MM.1S (cell line): ENCODE results near the gene PAQR7.

Experiments used
- DNase-seq: peaks from one replicate; pipeline ENCODE4 v3.0.0-alpha.2; 2015
- H2AFZ ChIP-seq: fragments of 300-600 bp; sonication (generic); 2 replicates; pipeline ENCODE4 v1.6.0; 2016; ENCODE audit warnings: antibody characterized with exemption, low read length
- H3F3A ChIP-seq: fragments of 300-600 bp; sonication (generic); 2 replicates; pipeline ENCODE4 v1.6.1; 2016; ENCODE audit warnings: mild to moderate bottlenecking, antibody characterized with exemption, low read length, moderate library complexity, mixed read lengths; ENCODE audit not compliant: insufficient read depth
- H3K27ac ChIP-seq: fragments of 300-600 bp; sonication (generic); 2 replicates; pipeline ENCODE4 v1.5.1; 2016; ENCODE audit warnings: mild to moderate bottlenecking, low read length
- H3K27me3 ChIP-seq: fragments of 300-600 bp; sonication (generic); replicated peaks from 2 replicates; pipeline ENCODE4 v1.6.0; 2016; ENCODE audit warnings: low read length; ENCODE audit not compliant: insufficient read depth
- H3K36me3 ChIP-seq: fragments of 300-600 bp; sonication (generic); replicated peaks from 2 replicates; pipeline ENCODE4 v1.6.1; 2016; ENCODE audit warnings: mild to moderate bottlenecking, low read length, mixed read lengths; ENCODE audit not compliant: insufficient read depth
- H3K4me1 ChIP-seq: fragments of 300-600 bp; sonication (generic); 2 replicates; pipeline ENCODE4 v1.6.1; 2016; ENCODE audit warnings: low read length, mixed read lengths
- H3K4me2 ChIP-seq: fragments of 300-600 bp; sonication (generic); 2 replicates; pipeline ENCODE4 v1.6.0; 2016; ENCODE audit warnings: low read depth, low read length
- H3K4me3 ChIP-seq: fragments of 300-600 bp; sonication (generic); 2 replicates; pipeline ENCODE4 v1.5.1; 2016; ENCODE audit warnings: low read length, mixed read lengths
- H3K79me2 ChIP-seq: fragments of 300-600 bp; sonication (generic); 2 replicates; pipeline ENCODE4 v1.6.1; 2016; ENCODE audit warnings: mixed run types, low read length, mixed read lengths
- H3K9ac ChIP-seq: fragments of 300-600 bp; sonication (generic); 2 replicates; pipeline ENCODE4 v1.6.1; 2016; ENCODE audit warnings: low read length, mixed read lengths
- H3K9me2 ChIP-seq: fragments of 300-600 bp; sonication (generic); replicated peaks from 2 replicates; pipeline ENCODE4 v1.6.1; 2016; ENCODE audit warnings: mild to moderate bottlenecking, low read length, mixed read lengths; ENCODE audit not compliant: insufficient read depth
- H3K9me3 ChIP-seq: fragments of 300-600 bp; sonication (generic); replicated peaks from 2 replicates; pipeline ENCODE4 v1.6.1; 2016; ENCODE audit warnings: mild to moderate bottlenecking, low read length, mixed read lengths; ENCODE audit not compliant: insufficient read depth
- H4K20me1 ChIP-seq: fragments of 300-600 bp; sonication (generic); 2 replicates; pipeline ENCODE4 v1.6.1; 2016; ENCODE audit warnings: mild to moderate bottlenecking, low read length, moderate library complexity, mixed read lengths; ENCODE audit not compliant: insufficient read depth
- EZH2 ChIP-seq: fragments of 300-600 bp; sonication (generic); optimal IDR thresholded peaks from 2 replicates; pipeline ENCODE3; 2017; ENCODE audit warnings: low read depth, mild to moderate bottlenecking, antibody characterized with exemption, low read length, mixed read lengths
- EZH2phosphoT487 ChIP-seq: fragments of 300-600 bp; sonication (generic); IDR thresholded peaks from 2 replicates; pipeline ENCODE4 v1.6.1; 2018; ENCODE audit warnings: antibody characterized with exemption, low read length
- TF ChIP-seq, protein P1 (sequence below): fragments of 300-600 bp; sonication (generic); IDR thresholded peaks from 2 replicates; pipeline ENCODE4 v1.5.1; 2016; ENCODE audit warnings: antibody characterized with exemption, low read length, mixed read lengths

Gene PAQR7

DNA sequence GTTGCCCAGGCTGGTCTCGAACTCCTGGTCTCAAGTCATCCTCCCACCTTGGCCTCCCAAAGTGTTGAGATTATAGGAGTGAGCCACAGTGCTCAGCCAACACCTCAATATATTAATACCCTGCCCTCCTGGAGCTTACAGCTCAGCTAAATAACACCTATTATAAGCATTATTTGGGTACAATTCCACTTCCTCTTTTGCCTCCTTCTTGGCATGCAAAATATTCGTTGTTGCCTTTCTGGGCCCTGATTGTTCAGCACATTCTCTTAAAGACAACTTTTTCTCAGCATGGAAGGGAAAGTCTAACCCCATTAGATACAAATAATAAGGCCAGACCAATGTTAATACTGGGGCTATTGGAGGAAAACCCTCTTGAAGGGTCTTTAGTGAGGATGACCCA lies 2.8 kb downstream of the PAQR7 start:
- Histone ChIP-seq H3K27ac (no peak overlapping the region), H4K20me1 (no peaks in the 10 kb centered on the region), H3K4me3 (no peak overlapping the region), H3K9ac (no peak overlapping the region), H3K9me3 (no peaks in the 10 kb centered on the region), H3F3A (no peaks in the 10 kb centered on the region), H3K9me2 (no peaks in the 10 kb centered on the region), H3K36me3 (no peaks in the 10 kb centered on the region), H3K79me2 (no peaks in the 10 kb centered on the region), H2AFZ (no peak overlapping the region), H3K27me3 (peaks cover 9% of the 10 kb centered on the region; the same call in 1 of the 2 replicates), H3K4me2 (no peak overlapping the region), H3K4me1 (peaks cover 6% of the 10 kb centered on the region; the same call in 1 of the 2 replicates)
- DNase-seq, result peak; percentile 14
- TF ChIP-seq EZH2, result no peak
- TF ChIP-seq, protein P1, sequence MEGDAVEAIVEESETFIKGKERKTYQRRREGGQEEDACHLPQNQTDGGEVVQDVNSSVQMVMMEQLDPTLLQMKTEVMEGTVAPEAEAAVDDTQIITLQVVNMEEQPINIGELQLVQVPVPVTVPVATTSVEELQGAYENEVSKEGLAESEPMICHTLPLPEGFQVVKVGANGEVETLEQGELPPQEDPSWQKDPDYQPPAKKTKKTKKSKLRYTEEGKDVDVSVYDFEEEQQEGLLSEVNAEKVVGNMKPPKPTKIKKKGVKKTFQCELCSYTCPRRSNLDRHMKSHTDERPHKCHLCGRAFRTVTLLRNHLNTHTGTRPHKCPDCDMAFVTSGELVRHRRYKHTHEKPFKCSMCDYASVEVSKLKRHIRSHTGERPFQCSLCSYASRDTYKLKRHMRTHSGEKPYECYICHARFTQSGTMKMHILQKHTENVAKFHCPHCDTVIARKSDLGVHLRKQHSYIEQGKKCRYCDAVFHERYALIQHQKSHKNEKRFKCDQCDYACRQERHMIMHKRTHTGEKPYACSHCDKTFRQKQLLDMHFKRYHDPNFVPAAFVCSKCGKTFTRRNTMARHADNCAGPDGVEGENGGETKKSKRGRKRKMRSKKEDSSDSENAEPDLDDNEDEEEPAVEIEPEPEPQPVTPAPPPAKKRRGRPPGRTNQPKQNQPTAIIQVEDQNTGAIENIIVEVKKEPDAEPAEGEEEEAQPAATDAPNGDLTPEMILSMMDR, result no peak
- no peak for TF ChIP-seq EZH2phosphoT487

DNA sequence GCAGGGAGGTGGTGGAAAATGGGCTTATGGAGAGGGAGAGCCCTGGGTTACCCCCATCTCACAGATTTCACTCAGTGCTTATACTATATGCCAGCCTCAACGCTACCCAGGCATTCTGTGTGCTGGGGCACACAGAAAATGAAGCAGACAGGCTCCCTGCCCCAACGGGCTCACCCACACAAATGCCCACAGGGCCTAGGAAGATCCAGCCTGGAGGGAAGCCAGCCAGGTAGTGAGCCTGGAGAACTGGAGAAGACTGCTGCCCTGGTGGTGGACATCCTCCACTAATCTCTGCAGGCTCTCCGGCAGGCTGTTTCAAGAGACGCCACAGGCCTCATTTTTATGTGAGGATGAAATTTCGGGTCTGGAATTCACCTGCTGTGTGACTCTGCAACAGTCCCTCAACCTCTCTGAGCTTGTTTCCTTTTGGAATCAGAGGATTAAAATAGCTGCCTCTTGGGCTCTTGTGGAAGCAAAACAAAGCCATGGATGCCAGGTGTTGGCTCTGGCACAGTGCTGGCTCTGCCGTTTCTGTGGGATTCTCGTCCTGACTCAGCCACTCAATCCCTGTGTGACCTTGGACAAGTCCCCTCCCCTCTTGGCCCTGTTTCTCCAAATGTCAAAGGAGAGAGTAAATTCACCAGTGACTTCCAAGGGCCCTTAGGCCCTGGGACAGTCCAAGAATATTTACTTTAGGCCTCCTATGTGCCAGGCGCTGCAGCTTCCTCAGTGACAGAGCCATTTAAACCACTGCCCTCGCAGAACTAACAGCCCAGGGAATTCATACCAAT lies 3.6 kb downstream of the PAQR7 start:
- TF ChIP-seq, protein P1, result no peak
- TF ChIP-seq EZH2phosphoT487, result no peak
- no peak for TF ChIP-seq EZH2
- H3K79me2 ChIP-seq, result no peaks in the 10 kb centered on the region
- H3K4me3 ChIP-seq, result no peak overlapping the region
- H3K27ac ChIP-seq, result no peak overlapping the region
- H3K36me3 ChIP-seq, result no peaks in the 10 kb centered on the region
- H3K4me1 ChIP-seq, result peaks cover 6% of the 10 kb centered on the region; the same call in 1 of the 2 replicates
- peaks cover 9% of the 10 kb centered on the region; the same call in 1 of the 2 replicates for H3K27me3 ChIP-seq
- H3K9me2 ChIP-seq, result no peaks in the 10 kb centered on the region
- H3F3A ChIP-seq, result no peaks in the 10 kb centered on the region
- no peaks in the 10 kb centered on the region for H4K20me1 ChIP-seq
- H3K9me3 ChIP-seq, result no peaks in the 10 kb centered on the region
- H3K4me2 ChIP-seq, result no peak overlapping the region
- H2AFZ ChIP-seq, result no peak overlapping the region
- no peak overlapping the region for H3K9ac ChIP-seq
- no peak for DNase-seq

- Histone ChIP-seq H3K9me3 (no peaks in the 10 kb centered on the region), H3F3A (no peaks in the 10 kb centered on the region), H3K9me2 (no peaks in the 10 kb centered on the region), H3K4me3 (no peak overlapping the region), H3K27ac (no peak overlapping the region), H3K36me3 (no peaks in the 10 kb centered on the region), H3K4me1 (peaks cover 6% of the 10 kb centered on the region; the same call in 1 of the 2 replicates), H3K9ac (no peak overlapping the region), H3K79me2 (no peaks in the 10 kb centered on the region), H3K4me2 (no peak overlapping the region), H2AFZ (no peak overlapping the region), H3K27me3 (peaks cover 4% of the 10 kb centered on the region; the same call in 1 of the 2 replicates), H4K20me1 (no peaks in the 10 kb centered on the region)
- DNase-seq, result no peak
- no peak for TF ChIP-seq EZH2
Observed at GRCh38 chr1:25871086-25871703, 4.3 kb downstream of the PAQR7 start.

DNA sequence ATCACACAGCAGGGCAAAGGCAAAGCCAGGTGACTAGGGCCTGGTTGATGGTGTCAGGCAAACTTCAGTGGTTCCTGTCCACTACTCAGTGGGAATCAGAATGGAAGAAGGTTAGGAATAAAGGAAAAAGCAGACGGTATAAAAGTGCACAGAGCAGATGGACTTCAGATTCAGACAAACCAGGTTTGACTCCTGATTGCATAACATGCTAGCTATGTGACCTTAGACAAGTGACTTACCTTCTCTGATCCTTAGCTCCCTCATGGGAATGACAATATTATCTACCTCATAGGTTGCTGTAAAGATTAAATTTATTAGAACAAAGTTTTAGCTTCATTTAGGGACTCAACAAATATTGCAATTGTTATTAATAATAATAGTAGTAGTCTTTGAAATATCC lies 4.9 kb downstream of the PAQR7 start:
- Histone ChIP-seq H3K4me1 (peaks cover 6% of the 10 kb centered on the region; the same call in 1 of the 2 replicates), H3K4me2 (no peak overlapping the region), H3F3A (no peaks in the 10 kb centered on the region), H3K9ac (no peak overlapping the region), H3K9me2 (no peaks in the 10 kb centered on the region), H3K79me2 (no peaks in the 10 kb centered on the region), H3K27ac (no peak overlapping the region), H3K9me3 (no peaks in the 10 kb centered on the region), H3K4me3 (no peak overlapping the region), H2AFZ (no peak overlapping the region), H3K36me3 (no peaks in the 10 kb centered on the region), H4K20me1 (no peaks in the 10 kb centered on the region), H3K27me3 (no peaks in the 10 kb centered on the region)
- TF ChIP-seq, protein P1, result no peak
- TF ChIP-seq EZH2phosphoT487, result no peak
- no peak for TF ChIP-seq EZH2
- no peak for DNase-seq
